ENCODE data around the gene MICAL2. TPM values are rescaled to one million over a fixed set of nuclear protein-coding genes. Genes with fewer than 3 reads are reported as not detected.

MICAL2 gene
- total and polyA plus RNA-seq, 2 of the 13 experiments (the other 11 are each of a cell fraction or from before 2014, with no cell fraction given) = 0.78 to 1.1 TPM

DNA sequence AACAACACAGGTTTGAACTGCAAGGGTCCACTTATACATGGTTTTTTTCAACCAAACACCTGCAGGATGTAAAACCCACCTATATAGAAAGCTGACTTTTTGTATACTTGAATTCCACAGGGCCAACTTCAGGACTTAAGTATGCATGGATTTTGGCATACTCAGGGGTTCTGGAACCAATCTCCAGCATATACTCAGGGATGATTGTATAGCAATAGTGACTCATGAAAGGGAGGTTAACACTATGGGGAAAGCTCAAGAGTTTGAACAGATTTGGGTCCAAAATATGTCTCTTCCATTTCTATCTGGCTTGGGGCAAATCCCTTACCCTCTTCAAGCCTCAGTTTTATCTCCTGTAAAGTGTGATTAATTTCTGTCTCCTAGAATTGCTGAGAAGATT, 94.9 kb downstream of the MICAL2 start:
- CTCF ChIA-PET (ENCODE audit: low intra/inter-chr PET ratio, low total read pairs) = no interaction called here
- FAIRE-seq (no peak), DNase-seq (ENCODE audit: low spot score) (no peak), ATAC-seq (no peak)
- intact Hi-C loops (cut with micrococcal nuclease; ENCODE audit: unreplicated experiment) = no loop called here
- in situ Hi-C loops (cut with HindIII; ENCODE audit: extremely low pct_ligation_motif_present, low pct_unique_long_range_greater_than_20kb) = no loop called here
- H2AFZ ChIP-seq (ENCODE audit: low read length) = no peak overlapping the region
- no peaks in the 10 kb centered on the region for H3K27me3 ChIP-seq (ENCODE audit: control insufficient read depth in 1 of 2, insufficient read depth in 2 of 2, low read length in 2 of 2)
- H3K79me2 ChIP-seq (ENCODE audit: insufficient read depth, low read length) = no peaks in the 10 kb centered on the region
- H3K36me3 ChIP-seq (replicated peaks in 1 of 2; ENCODE audit: control insufficient read depth in 1 of 2, insufficient read depth in 2 of 2, low read length in 2 of 2) = no peaks in the 10 kb centered on the region
- H3K4me1 ChIP-seq (ENCODE audit: insufficient read depth, low read length) = no peaks in the 10 kb centered on the region
- no peaks in the 10 kb centered on the region for H3K9me3 ChIP-seq (ENCODE audit: low read length)
- no TSS peak for BruUV-seq (replicated peaks)
- no peak overlapping the region for H3K9ac ChIP-seq (ENCODE audit: insufficient read depth, low read depth, low read length)
- TF ChIP-seq TSC22D2 (CRISPR knock-in tag; IDR thresholded peaks at IDR 0.05; ENCODE audit: borderline replicate concordance) = no peak
- TF ChIP-seq TCF12 (IDR thresholded peaks at IDR 0.05) = no peak
- no peak for TF ChIP-seq TCF12 (CRISPR knock-in tag; IDR thresholded peaks at IDR 0.05)
- no peak for TF ChIP-seq NR1H2 (CRISPR knock-in tag; IDR thresholded peaks at IDR 0.05; ENCODE audit: borderline replicate concordance, low read depth)
- no peak for TF ChIP-seq RFX5 (IDR thresholded peaks at IDR 0.05; ENCODE audit: low read depth, low read length)
- TF ChIP-seq, protein P1, sequence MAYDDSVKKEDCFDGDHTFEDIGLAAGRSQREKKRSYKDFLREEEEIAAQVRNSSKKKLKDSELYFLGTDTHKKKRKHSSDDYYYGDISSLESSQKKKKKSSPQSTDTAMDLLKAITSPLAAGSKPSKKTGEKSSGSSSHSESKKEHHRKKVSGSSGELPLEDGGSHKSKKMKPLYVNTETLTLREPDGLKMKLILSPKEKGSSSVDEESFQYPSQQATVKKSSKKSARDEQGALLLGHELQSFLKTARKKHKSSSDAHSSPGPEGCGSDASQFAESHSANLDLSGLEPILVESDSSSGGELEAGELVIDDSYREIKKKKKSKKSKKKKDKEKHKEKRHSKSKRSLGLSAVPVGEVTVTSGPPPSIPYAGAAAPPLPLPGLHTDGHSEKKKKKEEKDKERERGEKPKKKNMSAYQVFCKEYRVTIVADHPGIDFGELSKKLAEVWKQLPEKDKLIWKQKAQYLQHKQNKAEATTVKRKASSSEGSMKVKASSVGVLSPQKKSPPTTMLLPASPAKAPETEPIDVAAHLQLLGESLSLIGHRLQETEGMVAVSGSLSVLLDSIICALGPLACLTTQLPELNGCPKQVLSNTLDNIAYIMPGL (CRISPR knock-in tag; IDR thresholded peaks at IDR 0.05; ENCODE audit: borderline replicate concordance in 1 of 2, low read depth in 1 of 2) = no peak
- TF ChIP-seq ZNF263 (CRISPR knock-in tag; IDR thresholded peaks at IDR 0.05) = no peak
- no peak for TF ChIP-seq ZNF33A (CRISPR knock-in tag; IDR thresholded peaks at IDR 0.05; ENCODE audit: borderline replicate concordance)
- no peak for TF ChIP-seq ZBTB1 (CRISPR knock-in tag; IDR thresholded peaks at IDR 0.05; ENCODE audit: borderline replicate concordance)
- no peak for TF ChIP-seq BHLHE40 (IDR thresholded peaks at IDR 0.05; ENCODE audit: low read length)
- TF ChIP-seq ZBTB38 (CRISPR knock-in tag; IDR thresholded peaks at IDR 0.05) = no peak
- no peak for TF ChIP-seq ZNF329 (CRISPR knock-in tag; IDR thresholded peaks at IDR 0.05; ENCODE audit: low read depth)
- no peak for TF ChIP-seq ARID2 (CRISPR knock-in tag; IDR thresholded peaks at IDR 0.05; ENCODE audit: borderline replicate concordance)
- TF ChIP-seq ZIK1 (CRISPR knock-in tag; IDR thresholded peaks at IDR 0.05; ENCODE audit: borderline replicate concordance, low read depth) = no peak
- no peak for TF ChIP-seq SIX1 (CRISPR knock-in tag; IDR thresholded peaks at IDR 0.05; ENCODE audit: borderline replicate concordance)
- TF ChIP-seq SNRNP70 (IDR thresholded peaks at IDR 0.05; ENCODE audit: low read depth, low read length) = no peak
- no peak for TF ChIP-seq NRL (CRISPR knock-in tag; IDR thresholded peaks at IDR 0.05; ENCODE audit: borderline replicate concordance)
- no peak for TF ChIP-seq MED1 (CRISPR knock-in tag; IDR thresholded peaks at IDR 0.05)
- TF ChIP-seq ZMYM3 (CRISPR knock-in tag; IDR thresholded peaks at IDR 0.05) = no peak
- no peak overlapping the region for H3K4me2 ChIP-seq (ENCODE audit: low read depth, low read length)
- H3K4me3 ChIP-seq (replicated peaks in 1 of 3; ENCODE audit: insufficient read depth in 1 of 3, low read depth in 2 of 3, low read length in 3 of 3) = no peak overlapping the region
- H4K20me1 ChIP-seq (ENCODE audit: insufficient read depth, low read length) = no peaks in the 10 kb centered on the region
- POLR2A ChIA-PET = no interaction called here
- no peak overlapping the region for H3K27ac ChIP-seq (ENCODE audit: extremely low read length, insufficient read depth, low read length)
